GM10266 (cell line): ENCODE results near the gene AKR1C8.

Experiments
- DNase-seq: peaks from one replicate; pipeline ENCODE4 v3.0.0; 2012; ENCODE audit errors: extremely low spot score
- CTCF ChIP-seq: IDR thresholded peaks from 2 replicates; pipeline ENCODE4 v1.5.1; 2012; ENCODE audit warnings: mild to moderate bottlenecking, low read depth; ENCODE audit not compliant: control insufficient read depth, insufficient read depth; ENCODE audit errors: missing control alignments

AKR1C8 gene

GRCh38 chr10:5163487-5163886, 21.5 kb downstream of the AKR1C8 start:
- no peak for DNase-seq
- no peak for TF ChIP-seq CTCF

- no peak for TF ChIP-seq CTCF
- DNase-seq = no peak
Measured at GRCh38 chr10:5159126-5159525, 25.8 kb downstream of the AKR1C8 start.

GRCh38 chr10:5157501-5157900, 27.4 kb downstream of the AKR1C8 start:
- DNase-seq = no peak
- TF ChIP-seq CTCF = no peak

GRCh38 chr10:5155951-5156350, 29.0 kb downstream of the AKR1C8 start:
- DNase-seq = no peak
- no peak for TF ChIP-seq CTCF

DNA sequence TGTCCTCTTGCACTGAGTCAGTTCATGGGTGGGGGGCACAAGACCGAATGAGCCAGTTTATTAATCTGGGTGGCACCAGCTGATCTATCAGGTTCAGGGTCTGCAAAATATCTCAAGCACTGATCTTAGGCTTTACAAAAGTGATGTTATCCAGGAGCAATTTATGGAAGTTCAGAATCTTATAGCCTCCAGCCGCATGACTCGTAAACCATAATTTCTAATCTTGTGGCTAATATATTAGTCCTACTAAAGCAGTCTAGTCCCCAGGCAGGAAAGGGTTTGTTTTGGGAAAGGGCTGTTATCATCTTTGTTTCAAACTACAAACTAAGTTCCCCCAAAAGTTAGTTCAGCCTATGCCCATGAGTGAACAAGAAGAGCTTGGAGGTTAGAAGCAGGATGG, 33.9 kb downstream of the AKR1C8 start:
- no peak for TF ChIP-seq CTCF
- DNase-seq = no peak

DNA sequence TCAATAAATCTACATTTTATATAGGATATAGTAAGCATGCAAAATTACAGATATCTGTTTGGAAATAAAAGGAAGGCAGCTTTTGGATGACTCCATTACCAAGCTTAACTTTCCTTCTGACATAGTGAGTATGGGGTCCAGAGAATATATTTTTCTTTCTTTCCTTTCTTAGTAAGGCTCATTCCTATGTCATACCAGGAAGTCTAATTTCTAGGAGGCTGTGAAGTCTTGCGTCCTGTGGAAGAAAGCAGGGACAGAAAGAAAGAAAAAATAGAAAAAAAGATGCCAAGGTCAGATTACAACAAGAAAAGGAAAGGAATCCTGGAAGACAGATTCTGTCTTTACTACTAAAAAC, 36.3 kb downstream of the AKR1C8 start:
- no peak for TF ChIP-seq CTCF

GRCh38 chr10:5147981-5148677, 36.8 kb downstream of the AKR1C8 start:
- TF ChIP-seq CTCF = no peak
- no peak for DNase-seq

More for the DNA sequence above, 36.3 kb downstream of the AKR1C8 start:
- no peak for DNase-seq
